ENCODE data around the gene ADPGK.

- TF ChIP-seq EZH2 (IDR thresholded peaks at IDR 0.05; ENCODE audit: insufficient read depth, low read length) (no peak), CTCF (IDR thresholded peaks at IDR 0.05; ENCODE audit: insufficient read depth, low read depth, low read length) (no peak)
Observed at GRCh38 chr15:72801590-72802325, 18.2 kb upstream of the ADPGK start.

All from astrocyte (in vitro differentiated cells and primary cell).